SKM-1 treated with dmso at 0.1 percent for 144 hours (cell line): ENCODE measurements around the gene NBPF8.
"Not testable (repeated sequence)": the region's sequence is repeated elsewhere in the genome, so short reads cannot be mapped to it uniquely, and the experiment has no call there.

Experiments used
- DNase-seq: peaks from one replicate; lab custom pipeline; 2025; ENCODE audit not compliant: unreplicated experiment; lab: John Stamatoyannopoulos, UW

NBPF8 gene

GRCh38 chr1:120414911-120415480 is at the start of gene NBPF8:
Gene NBPF8 (plus strand): TSS chr1:120415035. CDS start chr1:120436523, 21,488 bp downstream.
- not testable (repeated sequence) for DNase-seq

- not testable (repeated sequence) for DNase-seq
These were observed 47.1 kb upstream of the NBPF8 start for GRCh38 chr1:120367709-120368108.

GRCh38 chr1:120386651-120387050 is 28.2 kb upstream of the NBPF8 start:
- not testable (repeated sequence) for DNase-seq

GRCh38 chr1:120388597-120389126 is 26.2 kb upstream of the NBPF8 start:
- not testable (repeated sequence) for DNase-seq

GRCh38 chr1:120391365-120391764 is 23.5 kb upstream of the NBPF8 start:
- DNase-seq = not testable (repeated sequence)

- DNase-seq = not testable (repeated sequence)
These were observed 21.3 kb upstream of the NBPF8 start for GRCh38 chr1:120393316-120394232.

- DNase-seq = not testable (repeated sequence)
These were observed 9.5 kb upstream of the NBPF8 start for GRCh38 chr1:120405348-120405747.

- not testable (repeated sequence) for DNase-seq
These were observed 384 bp upstream of the NBPF8 start for GRCh38 chr1:120414451-120414850.

GRCh38 chr1:120415492-120415961 is 692 bp downstream of the NBPF8 start:
- not testable (repeated sequence) for DNase-seq

GRCh38 chr1:120425063-120425462 is 10.2 kb downstream of the NBPF8 start:
- DNase-seq = not testable (repeated sequence)

- DNase-seq = not testable (repeated sequence)
These were observed 16.8 kb downstream of the NBPF8 start for GRCh38 chr1:120431626-120432025.

GRCh38 chr1:120433831-120434230 is 19.0 kb downstream of the NBPF8 start:
- not testable (repeated sequence) for DNase-seq

GRCh38 chr1:120449124-120449523 is 34.3 kb downstream of the NBPF8 start:
- not testable (repeated sequence) for DNase-seq
